Measurements from ENCODE around the gene SPINK6.

SPINK6 gene

GRCh38 chr5:148202531-148203203, at the start of gene SPINK6:
TSS of gene SPINK6 (plus strand) at chr5:148203042. CDS start at chr5:148203097, 55 bp downstream.
- POLR2A ChIA-PET: no interaction called here
- TF ChIP-seq CTCF (IDR thresholded peaks at IDR 0.05; ENCODE audit: control extremely low read depth, extremely low read depth, low read depth, missing control alignments): no peak
- CTCF ChIA-PET: interaction anchor here (1.1 kb wide), 1 partner anchor 26 kb away, joined by 3 read pairs; no protein-coding TSS in a partner anchor
- no peak for DNase-seq (ENCODE audit: extremely low spot score)

DNA sequence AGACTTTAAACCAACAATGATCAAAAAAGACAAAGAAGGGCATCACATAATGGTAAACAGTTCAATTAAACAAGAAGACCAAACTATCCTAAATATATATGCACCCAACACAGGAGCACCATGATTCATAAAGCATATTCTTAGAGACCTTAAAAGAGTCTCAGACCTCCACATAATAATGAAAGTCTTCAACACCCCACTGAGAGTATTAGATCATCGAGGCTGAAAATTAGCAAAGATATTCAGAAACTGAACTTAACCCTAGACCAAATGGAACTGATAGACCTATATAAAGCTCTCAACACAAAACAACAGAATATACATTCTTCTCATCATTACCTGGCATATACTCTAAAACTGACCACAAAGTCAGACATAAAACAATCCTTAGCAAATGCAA, 46.2 kb upstream of the SPINK6 start:
- CTCF ChIA-PET: no interaction called here
- POLR2A ChIA-PET: no interaction called here
- no peak for TF ChIP-seq CTCF (IDR thresholded peaks at IDR 0.05; ENCODE audit: control extremely low read depth, extremely low read depth, low read depth, missing control alignments)
- DNase-seq (ENCODE audit: extremely low spot score): no peak

GRCh38 chr5:148162038-148162437, 40.8 kb upstream of the SPINK6 start:
- no peak for DNase-seq (ENCODE audit: extremely low spot score)
- ChIA-PET POLR2A (no interaction called here), CTCF (no interaction called here)
- TF ChIP-seq CTCF (IDR thresholded peaks at IDR 0.05; ENCODE audit: control extremely low read depth, extremely low read depth, low read depth, missing control alignments): no peak

DNA sequence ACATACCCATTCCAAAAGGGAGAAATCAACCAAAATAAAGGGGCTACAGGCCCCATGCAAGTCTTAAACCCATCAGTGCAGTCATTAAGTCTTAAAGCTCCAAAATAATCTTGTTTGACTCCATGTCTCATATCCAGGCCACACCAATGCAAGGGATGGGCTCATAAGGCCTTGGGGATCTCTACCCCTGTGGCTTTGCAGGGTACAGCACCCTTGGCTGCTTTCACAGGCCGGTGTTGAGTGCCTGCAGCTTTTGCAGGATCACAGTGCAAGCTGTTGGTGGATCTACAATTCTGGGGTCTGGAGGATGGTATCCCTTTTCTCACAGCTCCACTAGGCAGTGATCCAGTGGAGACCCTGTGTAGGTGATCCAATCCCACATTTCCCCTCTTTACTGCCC, 39.5 kb upstream of the SPINK6 start:
- POLR2A ChIA-PET: no interaction called here
- no peak for DNase-seq (ENCODE audit: extremely low spot score)
- CTCF ChIA-PET: no interaction called here
- no peak for TF ChIP-seq CTCF (IDR thresholded peaks at IDR 0.05; ENCODE audit: control extremely low read depth, extremely low read depth, low read depth, missing control alignments)

DNA sequence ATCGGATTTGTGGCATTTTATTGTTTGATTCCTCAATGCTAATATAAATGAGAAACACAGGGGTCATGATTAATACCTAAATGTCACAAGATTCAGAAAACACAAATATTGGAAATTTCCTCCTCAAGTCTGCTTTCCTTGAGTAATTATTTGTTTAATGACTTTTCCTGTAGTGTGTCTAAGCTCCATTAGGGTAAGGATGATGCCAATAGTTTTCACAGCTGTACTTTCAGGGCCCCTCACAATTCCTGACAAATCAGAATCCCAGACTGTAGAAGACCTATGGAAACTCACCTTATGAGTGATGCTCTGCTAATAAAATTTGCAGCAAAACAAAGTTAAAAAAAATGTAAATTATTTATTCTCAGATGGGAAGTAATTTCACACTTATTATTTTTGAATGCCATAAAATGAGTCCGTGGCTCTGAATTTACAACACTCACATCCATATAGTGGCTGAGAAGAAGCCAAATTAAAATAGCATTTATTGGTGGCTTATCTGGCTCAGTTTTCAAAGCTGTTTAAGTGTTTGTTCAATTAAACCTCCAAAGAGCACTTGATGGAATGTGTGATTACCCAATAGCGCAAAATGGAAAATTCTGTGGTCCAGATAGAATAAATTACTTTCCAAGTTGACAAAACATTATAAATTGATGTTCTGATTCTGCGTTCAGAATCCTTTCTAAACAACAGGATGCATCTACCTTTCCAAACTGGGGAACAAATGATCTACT, 36.1 kb upstream of the SPINK6 start:
- CTCF ChIA-PET: interaction anchor here (1.2 to 1.8 kb wide), 2 partner anchors 8 to 10 kb away, joined by 3 to 4 read pairs; no protein-coding TSS in a partner anchor
- no peak for DNase-seq (ENCODE audit: extremely low spot score)
- POLR2A ChIA-PET: no interaction called here
- TF ChIP-seq CTCF (IDR thresholded peaks at IDR 0.05; ENCODE audit: control extremely low read depth, extremely low read depth, low read depth, missing control alignments): no peak

DNA sequence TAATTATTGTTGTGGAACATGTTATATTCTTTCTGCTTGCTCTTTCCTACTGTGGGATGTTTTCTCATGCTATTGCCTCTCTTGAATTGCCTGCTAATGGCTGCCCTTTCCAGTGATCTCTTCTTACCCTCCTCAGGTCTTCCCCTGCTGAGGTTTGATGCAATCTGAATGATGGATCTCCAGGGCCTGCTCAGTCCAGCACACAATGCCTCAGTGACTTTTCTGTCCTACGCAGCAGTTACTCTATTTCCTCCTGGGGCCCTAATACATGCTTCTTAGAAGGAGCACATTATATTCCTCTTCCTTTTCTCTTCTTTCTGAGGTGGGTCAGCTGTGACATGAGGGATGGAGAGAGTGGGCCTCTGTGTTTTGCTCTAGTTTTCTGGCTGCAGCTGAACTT, 34.6 kb upstream of the SPINK6 start, which contains the start of gene SPINK14:
TSS of gene SPINK14 (plus strand) at position 301 of the 400 bp plus-strand sequence. CDS start 1,187 bp downstream, outside the sequence.
- CTCF ChIA-PET: no interaction called here
- DNase-seq (ENCODE audit: extremely low spot score): no peak
- no peak for TF ChIP-seq CTCF (IDR thresholded peaks at IDR 0.05; ENCODE audit: control extremely low read depth, extremely low read depth, low read depth, missing control alignments)
- POLR2A ChIA-PET: no interaction called here
